GOT3 (cell line): ENCODE data around the gene CHMP4B.

Experiments used
- DNase-seq: peaks from one replicate; lab custom pipeline; 2025; ENCODE audit warnings: mixed read lengths; lab: John Stamatoyannopoulos, UW

CHMP4B gene

GRCh38 chr20:33897313-33897912 is 86.3 kb downstream of the CHMP4B start:
- DNase-seq: no peak

DNA sequence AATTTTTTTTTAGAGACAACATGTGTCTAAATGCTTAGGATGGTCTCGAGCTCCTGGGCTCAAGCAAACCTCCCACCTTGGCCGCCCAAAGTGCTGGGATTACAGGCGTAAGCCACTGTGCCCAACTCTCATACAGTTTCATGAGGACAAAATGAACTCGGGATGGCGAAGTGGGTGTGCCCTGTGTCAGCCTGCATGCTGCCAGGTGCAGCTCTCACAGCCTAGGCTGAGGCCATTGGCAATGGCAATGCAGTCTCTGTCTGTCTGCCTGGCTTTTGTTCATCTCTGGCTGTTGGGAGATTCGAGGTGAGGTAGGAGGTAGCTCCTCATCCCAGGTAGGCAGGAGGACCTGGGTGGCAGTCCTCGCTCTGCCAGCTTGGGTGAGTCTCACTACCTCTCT is 88.0 kb downstream of the CHMP4B start:
- DNase-seq: no peak

DNA sequence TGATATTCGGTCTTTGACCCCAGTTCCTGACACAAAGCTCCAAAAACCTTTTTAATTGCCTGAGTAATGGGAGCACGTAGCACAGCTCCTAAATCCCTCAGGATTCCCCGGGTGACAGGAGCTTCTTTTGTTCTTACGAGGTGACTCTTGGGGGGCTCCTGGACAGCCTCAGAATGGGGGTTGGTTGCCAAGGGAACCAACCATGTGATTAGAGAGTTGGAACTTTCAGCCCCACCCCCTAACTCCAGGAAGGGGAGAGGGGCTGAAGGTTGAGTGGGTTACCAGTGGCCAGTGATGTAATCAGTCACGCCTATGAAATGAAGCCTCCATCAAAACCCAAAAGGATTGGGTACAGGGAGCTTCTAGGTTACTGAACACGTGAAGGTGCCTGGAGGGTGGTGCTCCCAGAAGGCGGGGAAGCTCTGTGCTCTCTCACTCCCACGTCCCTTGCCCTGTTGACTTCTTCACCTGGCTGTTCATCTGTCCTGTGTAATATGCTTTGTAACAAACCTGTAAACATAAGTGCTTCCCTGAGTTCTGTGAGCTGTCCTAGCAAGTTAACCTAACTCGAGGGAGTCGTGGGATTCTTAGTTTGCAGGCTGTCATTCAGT is 89.5 kb downstream of the CHMP4B start:
- no peak for DNase-seq

DNA sequence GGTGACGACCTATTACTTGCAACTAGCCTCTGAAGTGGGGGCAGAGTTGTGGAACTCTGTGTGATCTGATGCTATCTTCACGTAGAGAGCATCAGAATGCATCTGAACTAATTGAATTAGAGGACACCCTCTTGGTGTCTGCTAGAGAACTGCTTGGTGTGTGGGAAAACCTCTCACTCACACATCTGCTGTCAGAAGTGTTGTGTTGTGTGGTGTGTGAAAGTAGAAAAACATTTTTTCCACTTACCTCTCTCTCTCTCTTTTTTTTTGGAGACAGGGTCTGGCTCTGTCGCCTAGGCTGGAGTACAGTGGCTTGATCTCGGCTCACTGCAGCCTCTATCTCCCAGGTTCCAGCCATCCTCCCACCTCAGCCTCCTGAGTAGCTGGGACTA is 90.0 kb downstream of the CHMP4B start:
- no peak for DNase-seq

DNA sequence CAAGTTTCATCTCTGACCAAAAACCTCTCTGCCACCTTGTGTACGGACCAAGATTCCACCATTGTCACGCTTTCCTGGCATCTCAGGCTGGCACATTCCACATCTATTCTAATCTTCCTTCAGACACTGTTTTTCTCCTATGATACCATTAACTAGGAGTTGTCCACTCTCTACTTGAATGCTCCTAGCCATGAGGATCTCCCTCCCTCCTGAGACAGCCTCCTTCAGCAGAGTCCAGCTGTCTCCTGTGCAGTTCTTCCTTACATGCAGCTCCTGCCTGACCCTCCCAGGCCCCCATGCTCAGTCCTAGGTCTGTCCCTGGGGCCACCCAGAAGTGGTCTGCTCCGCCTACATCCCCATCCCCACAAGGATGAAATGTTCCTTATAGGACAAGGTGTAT is 90.9 kb downstream of the CHMP4B start:
- no peak for DNase-seq
